SK-N-SH (cell line): ENCODE results near the gene DHX9. TPM values are rescaled to one million over a fixed set of nuclear protein-coding genes. Genes with fewer than 3 reads are reported as not detected.

Experiments used
- CTCF ChIA-PET: fragments of 300-600, 350-600 bp; formaldehyde crosslinking; extraction: SDS; loops from one replicate; lab custom pipeline; 2021; lab: Yijun Ruan, JAX
- POLR2A ChIA-PET: fragments of 350-600 bp; sonication (Branson Sonifier 250); formaldehyde crosslinking; extraction: SDS; loops from one replicate; lab custom pipeline; 2020; ENCODE audit warnings: antibody characterized with exemption, inconsistent platforms; lab: Yijun Ruan, JAX
- DNase-seq: peaks from one replicate; pipeline ENCODE4 v3.0.0; 2012
- H2AFZ ChIP-seq: fragments of 200-600 bp; sonication (generic); 2 replicates; pipeline ENCODE4 v1.8.1; 2016; ENCODE audit warnings: antibody characterized with exemption, mild to moderate bottlenecking, low read depth
- H3F3A ChIP-seq: fragments of 200-600 bp; sonication (generic); replicated peaks from 2 replicates; pipeline ENCODE3; 2016; ENCODE audit warnings: antibody characterized with exemption, mild to moderate bottlenecking; ENCODE audit not compliant: insufficient read depth
- H3K27ac ChIP-seq, 2 experiments: fragments of 200-500 bp in 1 of 2; fragments of 200-600 bp in 1 of 2; sonication (Bioruptor generic) in 1 of 2; sonication (generic), shearing (Covaris generic) in 1 of 2; 2 replicates each; pipeline versions ENCODE4 v1.5.1 to v1.6.1; 2014 to 2016; ENCODE audit warnings: low read depth in 2 of 2, inconsistent platforms in 1 of 2, low read length in 1 of 2, mild to moderate bottlenecking in 1 of 2, mixed read lengths in 1 of 2
- H3K27me3 ChIP-seq: fragments of 200-600 bp; sonication (generic), shearing (Covaris generic); 2 replicates; pipeline ENCODE4 v1.6.1; 2016; ENCODE audit warnings: mixed run types; ENCODE audit not compliant: insufficient read depth
- H3K36me3 ChIP-seq, 2 experiments: fragments of 200-500 bp in 1 of 2; fragments of 200-600 bp in 1 of 2; sonication (Bioruptor generic) in 1 of 2; sonication (generic) in 1 of 2; replicated peaks in 1 of 2; 2 replicates each; pipeline versions ENCODE3 to v1.5.1; 2014 to 2016; ENCODE audit warnings: low read length in 1 of 2, mild to moderate bottlenecking in 1 of 2; ENCODE audit not compliant: insufficient read depth in 2 of 2, control insufficient read depth in 1 of 2
- H3K4me1 ChIP-seq, 2 experiments: fragments of 200-500 bp in 1 of 2; fragments of 200-600 bp in 1 of 2; sonication (Bioruptor generic) in 1 of 2; sonication (generic), shearing (Covaris generic) in 1 of 2; 2 replicates each; pipeline versions ENCODE4 v1.5.1 to v1.6.1; 2014 to 2016; ENCODE audit warnings: low read depth in 1 of 2, low read length in 1 of 2, mixed run types in 1 of 2; ENCODE audit not compliant: insufficient read depth in 2 of 2, control insufficient read depth in 1 of 2
- H3K4me2 ChIP-seq: fragments of 200-600 bp; sonication (generic), shearing (Covaris generic); 2 replicates; pipeline ENCODE4 v1.6.1; 2017; ENCODE audit warnings: mixed run types
- H3K4me3 ChIP-seq, 2 experiments: fragments of 200-500 bp in 1 of 2; fragments of 200-600 bp in 1 of 2; sonication (Bioruptor generic) in 1 of 2; sonication (generic), shearing (Covaris generic) in 1 of 2; 2 replicates each; pipeline versions ENCODE4 v1.5.1 to v1.8.1; 2014 to 2016; ENCODE audit warnings: low read depth in 2 of 2, inconsistent platforms in 1 of 2, low read length in 1 of 2, mild to moderate bottlenecking in 1 of 2, mixed read lengths in 1 of 2, moderate library complexity in 1 of 2
- H3K79me2 ChIP-seq: fragments of 200-600 bp; sonication (generic); 2 replicates; pipeline ENCODE4 v1.8.1; 2017; ENCODE audit warnings: mild to moderate bottlenecking; ENCODE audit not compliant: insufficient read depth
- H3K9ac ChIP-seq: fragments of 200-600 bp; sonication (generic); 2 replicates; pipeline ENCODE4 v1.6.1; 2017; ENCODE audit warnings: mixed run types
- H3K9me2 ChIP-seq: fragments of 200-600 bp; sonication (generic); 2 replicates; pipeline ENCODE4 v1.6.1; 2017; ENCODE audit warnings: mixed run types
- H3K9me3 ChIP-seq: fragments of 200-600 bp; sonication (generic); 2 replicates; pipeline ENCODE4 v1.6.1; 2017; ENCODE audit warnings: mixed run types, mild to moderate bottlenecking, moderate library complexity
- H4K20me1 ChIP-seq: fragments of 200-600 bp; sonication (generic); 2 replicates; pipeline ENCODE4 v1.6.1; 2017; ENCODE audit warnings: mild to moderate bottlenecking, mixed run types; ENCODE audit not compliant: insufficient read depth
- CTCF ChIP-seq: fragments of 200-600 bp; sonication (generic); IDR thresholded peaks from 2 replicates; pipeline ENCODE4 v1.6.1; 2017; ENCODE audit warnings: antibody characterized with exemption, mild to moderate bottlenecking, moderate library complexity
- ELF1 ChIP-seq: IDR thresholded peaks from 2 replicates; pipeline ENCODE4 v1.4.0; 2012
- EZH2phosphoT487 ChIP-seq: fragments of 200-600 bp; sonication (generic); IDR thresholded peaks from 2 replicates; pipeline ENCODE4 v1.6.1; 2017; ENCODE audit warnings: low read depth, mixed run types, mild to moderate bottlenecking, antibody characterized with exemption, moderate library complexity, borderline replicate concordance
- FOSL2 ChIP-seq: IDR thresholded peaks from 2 replicates; pipeline ENCODE4 v1.4.0; 2012; ENCODE audit warnings: low read depth, mild to moderate bottlenecking, moderate library complexity, borderline replicate concordance
- FOXJ3 ChIP-seq: sonication (generic); formaldehyde crosslinking; IDR thresholded peaks from 2 replicates; pipeline ENCODE4 v1.5.1; 2020; ENCODE audit warnings: mild to moderate bottlenecking, missing genetic modification reagents
- GABPA ChIP-seq: IDR thresholded peaks from 2 replicates; pipeline ENCODE4 v1.4.0; 2012; ENCODE audit warnings: low read depth, mild to moderate bottlenecking
- GATA2 ChIP-seq: sonication (generic); formaldehyde crosslinking; IDR thresholded peaks from 2 replicates; pipeline ENCODE4 v1.5.0; 2020; ENCODE audit warnings: mild to moderate bottlenecking, missing genetic modification reagents
- IRF3 ChIP-seq: fragments of 150-350 bp; IDR thresholded peaks from 2 replicates; pipeline ENCODE4 v1.6.1; 2016; ENCODE audit warnings: mild to moderate bottlenecking, low read depth, low read length
- JUND ChIP-seq: IDR thresholded peaks from 2 replicates; pipeline ENCODE4 v1.4.0; 2012
- MAX ChIP-seq: IDR thresholded peaks from 2 replicates; pipeline ENCODE4 v1.4.0; 2012; ENCODE audit warnings: low read depth
- MEF2A ChIP-seq: IDR thresholded peaks from 2 replicates; pipeline ENCODE4 v1.4.0; 2012; ENCODE audit warnings: low read depth, borderline replicate concordance
- MXI1 ChIP-seq: IDR thresholded peaks from 2 replicates; pipeline ENCODE4 v1.6.1; 2012; ENCODE audit warnings: mild to moderate bottlenecking, low read depth, low read length, improper control_type of control experiment
- NFIC ChIP-seq: IDR thresholded peaks from 2 replicates; pipeline ENCODE4 v1.4.0; 2012; ENCODE audit warnings: borderline replicate concordance
- NRF1 ChIP-seq: IDR thresholded peaks from 2 replicates; pipeline ENCODE4 v1.6.1; 2012; ENCODE audit warnings: low read depth, mild to moderate bottlenecking, low read length
- PBX3 ChIP-seq: IDR thresholded peaks from 2 replicates; pipeline ENCODE4; 2012
- POLR2AphosphoS5 ChIP-seq: IDR thresholded peaks from 2 replicates; pipeline ENCODE4 v1.6.1; 2012; ENCODE audit warnings: low read depth, low read length
- RCOR1 ChIP-seq: fragments of 150-350 bp; IDR thresholded peaks from 2 replicates; pipeline ENCODE4 v1.6.1; 2017; ENCODE audit warnings: antibody characterized with exemption, low read length
- RFX5 ChIP-seq: IDR thresholded peaks from 2 replicates; pipeline ENCODE4 v1.6.1; 2012; ENCODE audit warnings: mild to moderate bottlenecking, improper control_type of control experiment, low read length
- RXRA ChIP-seq: IDR thresholded peaks from 2 replicates; pipeline ENCODE4 v1.4.0; 2012; ENCODE audit warnings: low read depth, mild to moderate bottlenecking, borderline replicate concordance
- SMC3 ChIP-seq: IDR thresholded peaks from 2 replicates; pipeline ENCODE4 v1.6.1; 2012; ENCODE audit warnings: low read depth, low read length, improper control_type of control experiment
- TAF1 ChIP-seq: IDR thresholded peaks from 2 replicates; pipeline ENCODE4 v1.6.1; 2012; ENCODE audit warnings: low read depth, mild to moderate bottlenecking, low read length, moderate library complexity, borderline replicate concordance
- USF2 ChIP-seq: fragments of 150-350 bp; IDR thresholded peaks from 2 replicates; pipeline ENCODE4 v1.6.1; 2017; ENCODE audit warnings: antibody characterized with exemption, low read length, low read depth, borderline replicate concordance
- YY1 ChIP-seq: IDR thresholded peaks from 2 replicates; pipeline ENCODE4 v1.4.0; 2012; ENCODE audit warnings: low read depth, mild to moderate bottlenecking
- WGBS: methylation state at CpG from one replicate; pipeline ENCODE4 v1.1.6; 2017; ENCODE audit warnings: low lambda C conversion rate; 5-methylcytosine and 5-hydroxymethylcytosine counted together
- polyA plus RNA-seq, 3 experiments: library from polyadenylated mRNA; depleted of rRNA; stranded (reverse); fragments of >200 nt; gene quantifications; 2 replicates each; pipeline ENCODE4 v1.2.3, GENCODE V29; 2012

DHX9 gene
- polyA plus RNA-seq, 1 of the 3 experiments (the other 2 are of a cell fraction), result 145 TPM

GRCh38 chr1:182850319-182850718, 11.2 kb downstream of the DHX9 start:
- Histone ChIP-seq H3K79me2 (peaks cover 100% of the 10 kb centered on the region), H3K27me3 (no peaks in the 10 kb centered on the region), H3K9me2 (no peaks in the 10 kb centered on the region), H3K9me3 (no peaks in the 10 kb centered on the region), H3K4me1 (peaks cover 0 to 5% of the 10 kb centered on the region in 2 experiments; a peak in 1 of 4 replicates), H3K36me3 (peaks cover 95 to 100% of the 10 kb centered on the region in 2 experiments), H3K27ac (no peak overlapping the region), H3K4me3 (no peak overlapping the region), H4K20me1 (peaks cover 98% of the 10 kb centered on the region), H2AFZ (no peak overlapping the region), H3K9ac (no peak overlapping the region), H3K4me2 (no peak overlapping the region), H3F3A (peaks cover 22% of the 10 kb centered on the region)
- TF ChIP-seq NRF1 (no peak), SMC3 (no peak), TAF1 (no peak), MXI1 (no peak), RXRA (no peak), FOSL2 (no peak), FOXJ3 (no peak), RCOR1 (no peak), YY1 (no peak), RFX5 (no peak), POLR2AphosphoS5 (no peak), MEF2A (no peak), GATA2 (CRISPR knock-in tag) (no peak), NFIC (no peak), USF2 (no peak), JUND (no peak), EZH2phosphoT487 (no peak)
- POLR2A ChIA-PET, result no interaction called here
- CTCF ChIA-PET, result no interaction called here
- no peak for DNase-seq
- WGBS, result 98% methylated on average over 4 of the region's 4 CpGs

- no peak overlapping the region; a peak in 1 of 4 replicates for H3K27ac ChIP-seq
- no peaks in the 10 kb centered on the region for H3K9me3 ChIP-seq
- H3K4me1 ChIP-seq, result peaks cover 0 to 4% of the 10 kb centered on the region in 2 experiments; a peak in 2 of 4 replicates
- H4K20me1 ChIP-seq, result peaks cover 91% of the 10 kb centered on the region
- no peak overlapping the region for H3K4me2 ChIP-seq
- H3F3A ChIP-seq, result peaks cover 14% of the 10 kb centered on the region
- H3K36me3 ChIP-seq, result peaks cover 98 to 100% of the 10 kb centered on the region in 2 experiments
- H3K79me2 ChIP-seq, result peaks cover 95% of the 10 kb centered on the region
- no peak overlapping the region for H2AFZ ChIP-seq
- H3K4me3 ChIP-seq, result no peak overlapping the region
- CTCF ChIA-PET, result no interaction called here
- WGBS, result 92% methylated on average over 1 of the region's 1 CpG
- POLR2A ChIA-PET, result no interaction called here
- DNase-seq, result no peak
- H3K27me3 ChIP-seq, result no peaks in the 10 kb centered on the region
- H3K9me2 ChIP-seq, result no peaks in the 10 kb centered on the region
- no peak overlapping the region for H3K9ac ChIP-seq
- TF ChIP-seq YY1 (no peak), RXRA (no peak), USF2 (no peak), GABPA (no peak), PBX3 (no peak), CTCF (no peak), ELF1 (no peak), FOXJ3 (no peak), FOSL2 (no peak), RCOR1 (no peak), EZH2phosphoT487 (no peak), IRF3 (no peak), NRF1 (no peak), MAX (no peak), MXI1 (no peak), GATA2 (CRISPR knock-in tag) (no peak), TAF1 (no peak)
Observed at GRCh38 chr1:182851825-182852224, 12.7 kb downstream of the DHX9 start.
